SK-N-MC (cell line): Measurements from ENCODE around the gene B9D2.

Experiments
- EZH2 ChIP-seq: fragments of 200-600 bp; sonication (generic); IDR thresholded peaks from one replicate; pipeline ENCODE4 v1.6.1; 2017; ENCODE audit warnings: antibody characterized with exemption
- FOXP2 ChIP-seq: optimal IDR thresholded peaks from 2 replicates; pipeline ENCODE3; 2011; ENCODE audit warnings: mild to moderate bottlenecking, moderate library complexity; ENCODE audit not compliant: insufficient read depth; ENCODE audit errors: extremely low read length, control extremely low read depth
- POLR2AphosphoS5 ChIP-seq: IDR thresholded peaks from 2 replicates; pipeline ENCODE4 v1.6.1; 2012; ENCODE audit warnings: mild to moderate bottlenecking, low read depth, low read length, borderline replicate concordance

DNA sequence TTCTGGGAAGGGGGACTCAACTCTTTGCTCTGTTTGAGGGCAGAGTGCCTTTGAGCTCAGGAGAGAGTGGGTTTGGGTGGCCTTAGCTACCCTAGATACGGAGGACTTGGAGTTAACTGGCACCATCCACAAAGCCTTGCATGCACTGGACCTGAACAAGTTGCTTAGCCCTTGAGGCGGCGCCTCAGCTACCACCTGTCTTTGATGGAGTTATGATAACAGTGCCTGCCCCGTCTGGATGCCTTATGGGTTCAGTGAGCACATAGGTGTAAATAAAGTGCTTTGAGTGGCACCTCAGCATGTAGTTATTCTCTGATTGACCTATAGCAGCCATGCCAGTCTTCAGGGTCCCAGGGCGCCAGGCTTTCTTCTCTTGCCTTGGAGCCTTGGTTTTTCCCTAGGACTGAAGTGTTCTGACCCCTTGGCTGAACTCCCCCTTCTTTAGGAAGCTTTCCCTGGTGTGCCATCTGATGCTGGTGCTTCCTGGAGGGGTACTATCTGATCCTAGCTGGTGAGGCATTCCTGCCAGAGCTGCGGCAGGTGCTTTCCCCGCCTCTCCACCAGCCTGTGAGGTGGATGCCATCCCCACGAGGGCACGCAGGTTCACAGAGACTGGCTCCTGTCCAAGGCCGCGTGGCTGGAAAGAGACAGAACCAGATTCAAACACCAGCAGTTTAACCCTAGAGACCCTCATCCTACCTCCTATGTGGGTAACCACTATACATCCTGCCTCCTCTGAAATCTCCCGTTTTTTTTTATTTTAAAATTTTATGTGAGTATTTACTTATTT is 39.4 kb upstream of the B9D2 start:
- TF ChIP-seq POLR2AphosphoS5 (no peak), FOXP2 (no peak), EZH2 (no peak)
